PC-3 (cell line): Measurements from ENCODE around the gene BCL6B.
"Not testable (repeated sequence)": the region's sequence is repeated elsewhere in the genome, so short reads cannot be mapped to it uniquely, and the experiment has no call there.

Source experiments
- CTCF ChIP-seq: fragments of 300-600 bp; sonication (generic); conservative IDR thresholded peaks from 2 replicates; pipeline ENCODE4 v1.5.1; 2017; ENCODE audit warnings: antibody characterized with exemption, low read depth, mild to moderate bottlenecking, low read length
- EZH2 ChIP-seq: fragments of 300-600 bp; sonication (generic); IDR thresholded peaks from one replicate; pipeline ENCODE4 v1.6.1; 2017; ENCODE audit warnings: antibody characterized with exemption, mild to moderate bottlenecking, low read length; ENCODE audit not compliant: unreplicated experiment

DNA sequence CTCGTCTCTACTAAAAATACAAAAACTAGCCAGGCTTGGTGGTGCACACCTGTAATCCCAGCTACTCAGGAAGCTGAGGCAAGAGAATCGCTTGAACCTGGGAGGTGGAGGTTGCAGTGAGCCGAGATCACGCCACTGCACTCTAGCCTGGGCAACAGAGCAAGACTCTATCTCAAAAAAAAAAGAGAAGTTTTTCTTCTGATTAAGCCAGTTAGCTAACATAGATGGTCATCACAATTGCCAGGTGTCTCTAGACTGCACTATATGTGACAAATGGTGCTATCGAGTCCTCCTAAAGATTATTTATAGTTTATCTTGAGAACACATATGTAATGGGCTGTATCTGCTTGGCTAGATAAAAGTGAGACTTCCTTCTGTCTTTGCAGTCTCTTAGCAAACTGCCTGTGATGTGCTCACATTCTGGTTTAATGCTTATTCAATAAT lies 29.2 kb upstream of the BCL6B start:
- not testable (repeated sequence) for TF ChIP-seq EZH2, CTCF
